Breast epithelium (tissue), 3 donors: ENCODE results near the gene PKHD1.

Experiments
- POLR2A ChIP-seq: fragments of 450-650 bp; IDR thresholded peaks from one replicate; pipeline ENCODE4 v1.6.1; 2016; ENCODE audit warnings: antibody characterized with exemption, mild to moderate bottlenecking, moderate library complexity
- POLR2AphosphoS5 ChIP-seq, 3 donors: sonication (generic); formaldehyde crosslinking; IDR thresholded peaks; one replicate each; pipeline ENCODE4 v1.6.1; 2017; ENCODE audit warnings: antibody characterized with exemption in 3 of 3
- TF ChIP-seq, protein P1 (sequence below), 3 donors: fragments of 450-650 bp; IDR thresholded peaks; one replicate each; pipeline ENCODE4 v1.5.1; 2016 to 2017; ENCODE audit warnings: antibody characterized with exemption in 3 of 3, mild to moderate bottlenecking in 3 of 3, moderate library complexity in 3 of 3

DNA sequence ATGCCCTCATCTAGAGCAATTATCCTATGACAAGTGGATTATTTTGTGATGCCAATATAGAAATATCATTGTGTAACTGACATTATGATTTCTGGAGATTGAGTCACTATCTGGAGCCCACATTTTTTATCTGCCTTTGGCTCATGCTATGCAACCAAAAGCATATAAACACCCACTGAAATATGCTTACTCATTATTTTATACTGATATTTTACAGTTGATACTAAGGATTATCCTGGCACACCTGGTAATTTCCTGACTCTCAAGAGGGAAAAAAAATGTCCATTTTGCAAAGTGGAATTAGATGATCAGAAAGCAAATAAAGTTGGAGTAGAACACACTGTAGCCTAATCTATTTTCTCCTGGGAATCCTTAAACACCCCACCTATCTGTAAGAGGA is 154.5 kb downstream of the PKHD1 start:
- TF ChIP-seq POLR2A (no peak), POLR2AphosphoS5 (IDR thresholded peaks at IDR 0.05) (no peak)
- TF ChIP-seq, protein P1, sequence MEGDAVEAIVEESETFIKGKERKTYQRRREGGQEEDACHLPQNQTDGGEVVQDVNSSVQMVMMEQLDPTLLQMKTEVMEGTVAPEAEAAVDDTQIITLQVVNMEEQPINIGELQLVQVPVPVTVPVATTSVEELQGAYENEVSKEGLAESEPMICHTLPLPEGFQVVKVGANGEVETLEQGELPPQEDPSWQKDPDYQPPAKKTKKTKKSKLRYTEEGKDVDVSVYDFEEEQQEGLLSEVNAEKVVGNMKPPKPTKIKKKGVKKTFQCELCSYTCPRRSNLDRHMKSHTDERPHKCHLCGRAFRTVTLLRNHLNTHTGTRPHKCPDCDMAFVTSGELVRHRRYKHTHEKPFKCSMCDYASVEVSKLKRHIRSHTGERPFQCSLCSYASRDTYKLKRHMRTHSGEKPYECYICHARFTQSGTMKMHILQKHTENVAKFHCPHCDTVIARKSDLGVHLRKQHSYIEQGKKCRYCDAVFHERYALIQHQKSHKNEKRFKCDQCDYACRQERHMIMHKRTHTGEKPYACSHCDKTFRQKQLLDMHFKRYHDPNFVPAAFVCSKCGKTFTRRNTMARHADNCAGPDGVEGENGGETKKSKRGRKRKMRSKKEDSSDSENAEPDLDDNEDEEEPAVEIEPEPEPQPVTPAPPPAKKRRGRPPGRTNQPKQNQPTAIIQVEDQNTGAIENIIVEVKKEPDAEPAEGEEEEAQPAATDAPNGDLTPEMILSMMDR (IDR thresholded peaks at IDR 0.05), result no peak
